NT2/D1 (cell line): ENCODE measurements around the gene PRICKLE2.

Experiments
- DNase-seq: peaks from one replicate; pipeline ENCODE4 v3.0.0-alpha.2; 2011; ENCODE audit warnings: low read depth, low spot score
- H3K27me3 ChIP-seq: 2 replicates; pipeline ENCODE4 v1.6.0; 2011; ENCODE audit warnings: mild to moderate bottlenecking; ENCODE audit not compliant: insufficient read length, insufficient read depth
- H3K36me3 ChIP-seq: 2 replicates; pipeline ENCODE4 v1.6.1; 2011; ENCODE audit warnings: mild to moderate bottlenecking, low read length, mixed read lengths; ENCODE audit not compliant: insufficient read depth, insufficient read length
- H3K4me1 ChIP-seq: 2 replicates; pipeline ENCODE4 v1.5.1; 2011; ENCODE audit not compliant: insufficient read depth, insufficient read length
- H3K4me3 ChIP-seq: 2 replicates; pipeline ENCODE4 v1.5.1; 2011; ENCODE audit warnings: low read depth; ENCODE audit not compliant: insufficient read length
- H3K9ac ChIP-seq: 2 replicates; pipeline ENCODE4 v1.6.0; 2011; ENCODE audit warnings: low read depth; ENCODE audit not compliant: insufficient read length
- H3K9me3 ChIP-seq: 2 replicates; pipeline ENCODE4 v1.5.1; 2011; ENCODE audit warnings: mild to moderate bottlenecking, low read length; ENCODE audit not compliant: insufficient read depth
- SUZ12 ChIP-seq: IDR thresholded peaks from 2 replicates; pipeline ENCODE4 v1.6.1; 2011; ENCODE audit not compliant: insufficient read length, insufficient read depth; ENCODE audit errors: extremely low read depth
- YY1 ChIP-seq: IDR thresholded peaks from 2 replicates; pipeline ENCODE4 v1.6.1; 2011; ENCODE audit not compliant: insufficient read length, insufficient read depth
- ZNF274 ChIP-seq: IDR thresholded peaks from 2 replicates; pipeline ENCODE4 v1.6.1; 2011; ENCODE audit warnings: mild to moderate bottlenecking, low read depth, low read length

Gene PRICKLE2

DNA sequence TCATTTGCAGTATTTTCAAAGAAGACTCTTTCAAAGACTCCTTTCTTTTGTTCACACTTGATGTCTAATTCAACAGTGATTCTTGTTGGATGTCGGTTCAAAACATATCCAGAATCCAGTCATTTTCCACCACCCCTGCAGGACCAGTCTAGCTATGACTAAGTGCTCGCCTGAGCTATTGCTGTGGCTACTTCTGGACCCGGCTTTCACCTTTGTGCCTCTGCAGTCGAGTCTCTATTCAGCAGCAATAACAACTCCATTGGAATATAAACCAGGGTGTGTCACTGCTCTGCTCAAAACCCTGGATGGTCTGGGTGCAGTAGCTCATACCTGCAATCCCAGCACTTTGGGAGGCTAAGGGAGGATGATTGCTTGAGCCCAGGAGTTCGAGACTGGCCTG is 55.0 kb downstream of the PRICKLE2 start:
- DNase-seq: no peak
- H3K4me3 ChIP-seq: no peak overlapping the region
- no peaks in the 10 kb centered on the region for H3K4me1 ChIP-seq
- H3K9me3 ChIP-seq: no peaks in the 10 kb centered on the region
- no peaks in the 10 kb centered on the region for H3K27me3 ChIP-seq
- H3K9ac ChIP-seq: no peak overlapping the region
- H3K36me3 ChIP-seq: peaks cover 11% of the 10 kb centered on the region
- no peak for TF ChIP-seq YY1
- no peak for TF ChIP-seq ZNF274
- no peak for TF ChIP-seq SUZ12

DNA sequence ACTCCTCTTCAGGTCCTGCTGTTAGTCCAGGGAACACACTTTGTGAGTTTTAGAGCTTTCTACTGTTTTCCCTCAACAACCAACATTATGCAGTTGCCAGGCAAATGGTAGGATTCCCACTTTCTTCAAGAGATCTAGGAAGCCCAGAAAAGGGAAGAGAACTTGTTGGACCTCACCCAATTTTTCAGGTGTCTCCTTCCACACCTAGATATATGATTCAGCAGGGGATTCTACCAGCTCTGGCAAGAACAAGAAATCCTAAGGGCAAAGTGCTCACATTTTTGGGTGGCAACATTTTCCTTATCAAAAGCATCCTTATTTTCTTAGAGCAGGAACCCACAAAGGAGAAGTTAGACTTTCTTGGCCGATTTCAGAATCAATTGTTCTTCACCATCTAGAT is 57.4 kb downstream of the PRICKLE2 start:
- no peaks in the 10 kb centered on the region for H3K27me3 ChIP-seq
- no peaks in the 10 kb centered on the region for H3K9me3 ChIP-seq
- no peak overlapping the region for H3K4me3 ChIP-seq
- peaks cover 4% of the 10 kb centered on the region for H3K4me1 ChIP-seq
- no peak overlapping the region for H3K9ac ChIP-seq
- DNase-seq: no peak
- H3K36me3 ChIP-seq: peaks cover 11% of the 10 kb centered on the region
- TF ChIP-seq SUZ12: no peak
- no peak for TF ChIP-seq ZNF274
- no peak for TF ChIP-seq YY1

DNA sequence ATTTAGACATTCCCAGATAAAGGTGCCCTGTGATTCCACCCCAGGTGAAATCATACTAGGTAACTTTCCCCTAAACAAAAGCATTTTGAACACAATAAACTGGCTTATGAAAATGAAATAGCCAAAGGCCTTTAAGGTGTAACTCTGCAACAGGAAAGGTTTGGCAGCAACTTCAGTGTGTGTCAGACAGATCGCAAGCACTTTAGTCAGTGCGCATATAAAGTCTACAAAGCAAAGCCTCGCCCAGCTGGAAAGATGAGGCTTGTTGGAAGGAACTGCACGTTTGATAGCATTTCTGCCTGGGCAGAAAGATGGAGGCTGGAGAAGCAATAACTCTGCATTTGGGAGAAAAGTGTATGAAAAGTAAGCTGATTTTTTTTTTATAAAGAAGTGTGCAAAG is 57.9 kb downstream of the PRICKLE2 start:
- no peaks in the 10 kb centered on the region for H3K27me3 ChIP-seq
- H3K9me3 ChIP-seq: no peaks in the 10 kb centered on the region
- H3K4me3 ChIP-seq: no peak overlapping the region
- peaks cover 16% of the 10 kb centered on the region for H3K36me3 ChIP-seq
- no peak for TF ChIP-seq YY1
- no peak for DNase-seq
- H3K9ac ChIP-seq: no peak overlapping the region
- H3K4me1 ChIP-seq: peaks cover 4% of the 10 kb centered on the region

- peak; percentile 64 for DNase-seq
- Histone ChIP-seq H3K36me3 (peaks cover 16% of the 10 kb centered on the region), H3K9me3 (no peaks in the 10 kb centered on the region), H3K4me3 (no peak overlapping the region), H3K9ac (no peak overlapping the region), H3K4me1 (peaks cover 4% of the 10 kb centered on the region), H3K27me3 (no peaks in the 10 kb centered on the region)
- TF ChIP-seq SUZ12: no peak
- TF ChIP-seq YY1: no peak
- TF ChIP-seq ZNF274: no peak
These were observed 58.6 kb downstream of the PRICKLE2 start for GRCh38 chr3:64166584-64167162.

- no peak overlapping the region for H3K9ac ChIP-seq
- H3K4me3 ChIP-seq: no peak overlapping the region
These were observed 60.9 kb downstream of the PRICKLE2 start for GRCh38 chr3:64164349-64164748.

DNA sequence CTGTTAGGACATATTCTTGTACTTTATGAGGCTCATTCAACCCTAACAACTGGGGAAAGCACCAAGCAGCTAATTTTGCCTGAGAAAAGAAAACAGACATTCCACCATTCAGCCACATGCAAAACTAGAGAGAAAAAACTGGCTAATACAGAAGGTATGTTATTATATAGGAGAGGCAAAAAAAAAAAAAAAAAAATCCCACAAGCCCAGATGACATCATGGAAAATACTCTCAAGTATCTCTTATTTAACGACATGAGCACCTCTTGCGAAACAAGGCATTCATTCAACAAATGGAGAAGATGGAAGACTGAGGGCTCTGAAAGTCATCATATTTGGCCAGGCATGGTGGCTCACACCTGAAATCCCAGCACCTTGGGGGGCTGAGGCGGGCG is 61.5 kb downstream of the PRICKLE2 start:
- Histone ChIP-seq H3K36me3 (peaks cover 29% of the 10 kb centered on the region), H3K9ac (no peak overlapping the region), H3K4me1 (peaks cover 4% of the 10 kb centered on the region), H3K27me3 (no peaks in the 10 kb centered on the region), H3K4me3 (no peak overlapping the region), H3K9me3 (no peaks in the 10 kb centered on the region)
- TF ChIP-seq ZNF274 (no peak), YY1 (no peak), SUZ12 (no peak)
- DNase-seq: no peak

More at GRCh38 chr3:64164349-64164748, 60.9 kb downstream of the PRICKLE2 start:
- peaks cover 4% of the 10 kb centered on the region for H3K4me1 ChIP-seq
- no peaks in the 10 kb centered on the region for H3K9me3 ChIP-seq
- peaks cover 23% of the 10 kb centered on the region for H3K36me3 ChIP-seq
- DNase-seq: no peak
- no peaks in the 10 kb centered on the region for H3K27me3 ChIP-seq
- no peak for TF ChIP-seq YY1
- no peak for TF ChIP-seq SUZ12
- no peak for TF ChIP-seq ZNF274

DNA sequence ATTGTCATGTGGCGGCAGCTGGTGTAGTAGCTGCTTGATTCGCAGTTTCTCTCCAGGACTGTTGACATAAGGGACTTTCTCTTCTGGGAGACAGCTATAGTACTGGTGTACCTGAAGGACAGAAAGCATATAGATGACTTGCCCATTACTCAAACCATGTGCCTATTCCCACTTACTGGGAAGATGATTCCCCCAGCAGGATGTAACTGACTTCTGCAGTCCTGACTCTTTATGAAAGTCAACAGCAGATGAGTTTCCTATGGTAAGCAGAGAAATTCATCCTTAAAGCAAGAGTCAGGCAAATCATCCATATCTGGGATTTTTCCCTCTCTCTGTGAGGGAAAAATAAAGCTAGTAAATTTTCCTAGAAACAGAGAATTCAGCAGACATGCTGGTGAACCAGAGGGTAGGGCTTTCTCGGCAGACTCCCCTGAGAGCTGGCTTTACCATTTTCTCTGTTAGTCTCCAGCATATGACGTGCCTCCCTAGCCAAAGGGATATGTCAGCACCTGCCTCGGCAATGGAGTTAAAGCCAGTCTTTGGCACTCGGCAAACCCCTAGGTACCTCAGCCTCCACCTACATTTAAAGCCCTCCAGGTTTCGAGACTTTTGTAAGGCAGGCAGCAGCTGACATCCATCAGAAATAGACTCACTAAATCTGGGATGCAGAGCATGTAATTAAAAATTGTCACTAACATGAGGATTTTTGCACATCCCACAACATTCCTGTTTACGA is 62.1 kb downstream of the PRICKLE2 start:
- TF ChIP-seq SUZ12 (no peak), YY1 (no peak), ZNF274 (no peak)
- H3K9ac ChIP-seq: no peak overlapping the region

More for the DNA sequence above, 62.1 kb downstream of the PRICKLE2 start:
- no peaks in the 10 kb centered on the region for H3K9me3 ChIP-seq
- H3K4me3 ChIP-seq: no peak overlapping the region
- H3K4me1 ChIP-seq: peaks cover 4% of the 10 kb centered on the region
- H3K27me3 ChIP-seq: no peaks in the 10 kb centered on the region
- H3K36me3 ChIP-seq: peaks cover 35% of the 10 kb centered on the region
- no peak for DNase-seq
